Right renal cortex interstitium (tissue), 3 donors: ENCODE results near the gene PPP1R3G. TPM values are rescaled to one million over a fixed set of nuclear protein-coding genes. Genes with fewer than 3 reads are reported as not detected.

ENCODE experiments used
- DNase-seq, 3 donors: peaks; one replicate each; pipeline ENCODE4 v3.0.0-alpha.2; 2013; ENCODE audit warnings: low read depth in 3 of 3, low spot score in 2 of 3
- polyA plus RNA-seq, 3 donors: library from polyadenylated mRNA; unstranded; fragments of 120-200 nt; gene quantifications; one replicate each; pipeline ENCODE4 v1.2.1, GENCODE V29; 2013; ENCODE audit not compliant: insufficient read length in 3 of 3

The PPP1R3G gene
- polyA plus RNA-seq, 3 donors: 1.5 to 1.7 (median 1.5) TPM

- DNase-seq: no peak
These were observed 51.7 kb downstream of the PPP1R3G start for GRCh38 chr6:5136851-5137250.

Other genes starting within 250 kb of the PPP1R3G start
- gene RPP40, start 81.3 kb upstream of the PPP1R3G start, polyA plus RNA-seq: 10 to 100 TPM; 11.8 to 13.6 (median 12.4) TPM
- 10 to 100 TPM; 41.3 to 43.6 (median 43.1) TPM for gene LYRM4, start 175.6 kb downstream of the PPP1R3G start, polyA plus RNA-seq
- gene FARS2, start 176.2 kb downstream of the PPP1R3G start, polyA plus RNA-seq: 10 to 100 TPM; 21.5 to 22.5 (median 21.5) TPM